NK-92 (cell line): ENCODE data around the gene CDH23.

Experiments
- DNase-seq: peaks from one replicate; lab custom pipeline; 2025; ENCODE audit not compliant: unreplicated experiment; lab: John Stamatoyannopoulos, UW

CDH23 gene

GRCh38 chr10:71713135-71714030 lies 316.7 kb downstream of the CDH23 start:
- no peak for DNase-seq

GRCh38 chr10:71714031-71714410 lies 317.3 kb downstream of the CDH23 start:
- no peak for DNase-seq

- no peak for DNase-seq
Observed at GRCh38 chr10:71714592-71714991, 317.9 kb downstream of the CDH23 start.

GRCh38 chr10:71715026-71715425 lies 318.3 kb downstream of the CDH23 start:
- DNase-seq: no peak

GRCh38 chr10:71715860-71716259 lies 319.1 kb downstream of the CDH23 start:
- DNase-seq: no peak

GRCh38 chr10:71716426-71716825 lies 319.7 kb downstream of the CDH23 start:
- no peak for DNase-seq

GRCh38 chr10:71717056-71717455 lies 320.3 kb downstream of the CDH23 start:
- no peak for DNase-seq

- DNase-seq: no peak
Observed at GRCh38 chr10:71717551-71717951, 320.8 kb downstream of the CDH23 start.

- no peak for DNase-seq
Observed at GRCh38 chr10:71718165-71718698, 321.5 kb downstream of the CDH23 start.

- DNase-seq: no peak
Observed at GRCh38 chr10:71719042-71719441, 322.3 kb downstream of the CDH23 start.

GRCh38 chr10:71719464-71720201 lies 322.9 kb downstream of the CDH23 start, which contains the start of gene C10orf105:
Gene C10orf105, minus strand, starts transcription at chr10:71719778. Its CDS starts 3,441 bp downstream, at chr10:71716337.
- DNase-seq: no peak

GRCh38 chr10:71720288-71720687 lies 323.6 kb downstream of the CDH23 start:
- DNase-seq: no peak

- DNase-seq: no peak
Observed at GRCh38 chr10:71721313-71721712, 324.6 kb downstream of the CDH23 start.

- DNase-seq: no peak
Observed at GRCh38 chr10:71722849-71723248, 326.1 kb downstream of the CDH23 start.

GRCh38 chr10:71723311-71723710 lies 326.6 kb downstream of the CDH23 start:
- DNase-seq: no peak

GRCh38 chr10:71724539-71724938 lies 327.8 kb downstream of the CDH23 start:
- DNase-seq: no peak

GRCh38 chr10:71725249-71725648 lies 328.5 kb downstream of the CDH23 start:
- DNase-seq: no peak

- DNase-seq: no peak
Observed at GRCh38 chr10:71725998-71726579, 329.4 kb downstream of the CDH23 start.

- no peak for DNase-seq
Observed at GRCh38 chr10:71726580-71727104, 329.9 kb downstream of the CDH23 start.

GRCh38 chr10:71727105-71727737 lies 330.5 kb downstream of the CDH23 start:
- DNase-seq: no peak
